Osteoblast (primary cell): ENCODE results near the gene TGM3. TPM values are rescaled to one million over a fixed set of nuclear protein-coding genes. Genes with fewer than 3 reads are reported as not detected.

ENCODE experiments used
- DNase-seq: peaks from one replicate; pipeline ENCODE4 v3.0.0; 2011; ENCODE audit warnings: low spot score, mixed read lengths; ENCODE audit not compliant: insufficient read length; ENCODE audit errors: missing footprints
- H2AFZ ChIP-seq: 2 replicates; pipeline ENCODE4 v1.6.0; 2011; ENCODE audit warnings: mild to moderate bottlenecking, low read length
- H3K27ac ChIP-seq: 2 replicates; pipeline ENCODE4 v1.5.1; 2011; ENCODE audit warnings: mild to moderate bottlenecking, low read depth, low read length, moderate library complexity
- H3K27me3 ChIP-seq: 2 replicates; pipeline ENCODE4 v1.6.0; 2012; ENCODE audit warnings: mild to moderate bottlenecking, control low read depth, inconsistent platforms, low read length, moderate library complexity; ENCODE audit not compliant: insufficient read depth
- H3K36me3 ChIP-seq: 2 replicates; pipeline ENCODE4 v1.5.1; 2011; ENCODE audit warnings: mild to moderate bottlenecking, low read length, control low read depth, moderate library complexity; ENCODE audit not compliant: insufficient read depth
- H3K4me1 ChIP-seq: 2 replicates; pipeline ENCODE4 v1.5.1; 2011; ENCODE audit warnings: mild to moderate bottlenecking, low read length, control low read depth, moderate library complexity; ENCODE audit not compliant: insufficient read depth
- H3K4me2 ChIP-seq: 2 replicates; pipeline ENCODE4 v1.6.0; 2011; ENCODE audit warnings: mild to moderate bottlenecking, low read length; ENCODE audit not compliant: insufficient read depth
- H3K4me3 ChIP-seq: fragments of 200-600 bp; sonication (generic); 3 replicates; pipeline ENCODE4 v1.5.1; 2012; ENCODE audit warnings: mild to moderate bottlenecking, low read length, inconsistent platforms; ENCODE audit not compliant: insufficient read depth
- H3K79me2 ChIP-seq: 2 replicates; pipeline ENCODE4 v1.6.0; 2012; ENCODE audit warnings: mild to moderate bottlenecking, low read length, control low read depth, inconsistent platforms; ENCODE audit not compliant: insufficient read depth
- H3K9me3 ChIP-seq: 2 replicates; pipeline ENCODE4 v1.5.1; 2011; ENCODE audit warnings: low read depth, low read length, control low read depth
- H4K20me1 ChIP-seq: 2 replicates; pipeline ENCODE4 v1.6.0; 2012; ENCODE audit warnings: mild to moderate bottlenecking, low read length, control low read depth; ENCODE audit not compliant: insufficient read depth
- CTCF ChIP-seq: IDR thresholded peaks from 2 replicates; pipeline ENCODE4 v1.5.1; 2011; ENCODE audit warnings: mild to moderate bottlenecking, low read depth, low read length, moderate library complexity; ENCODE audit errors: extremely low read depth
- total RNA-seq: library from RNA; depleted of rRNA; stranded (reverse); fragments of >200 nt; gene quantifications from 2 replicates; pipeline ENCODE4 v1.2.3, GENCODE V29; 2012

TGM3 gene
- total RNA-seq, 1 donor, result not detected

GRCh38 chr20:2330090-2330695, 34.4 kb downstream of the TGM3 start:
- no peaks in the 10 kb centered on the region for H3K9me3 ChIP-seq
- no peak overlapping the region for H3K4me3 ChIP-seq
- no peak overlapping the region for H2AFZ ChIP-seq
- H3K36me3 ChIP-seq, result no peaks in the 10 kb centered on the region
- no peak overlapping the region for H3K4me2 ChIP-seq
- H3K4me1 ChIP-seq, result no peaks in the 10 kb centered on the region
- no peak for TF ChIP-seq CTCF
- H3K79me2 ChIP-seq, result no peaks in the 10 kb centered on the region
- H3K27me3 ChIP-seq, result peaks cover 32% of the 10 kb centered on the region
- no peak overlapping the region for H3K27ac ChIP-seq
- no peaks in the 10 kb centered on the region for H4K20me1 ChIP-seq
- no peak for DNase-seq

- H3K4me1 ChIP-seq, result no peaks in the 10 kb centered on the region
- DNase-seq, result no peak
- H3K27me3 ChIP-seq, result peaks cover 29% of the 10 kb centered on the region
- H4K20me1 ChIP-seq, result no peaks in the 10 kb centered on the region
- H3K27ac ChIP-seq, result no peak overlapping the region
- H3K36me3 ChIP-seq, result no peaks in the 10 kb centered on the region
- no peaks in the 10 kb centered on the region for H3K79me2 ChIP-seq
- no peak overlapping the region for H3K4me3 ChIP-seq
- H3K9me3 ChIP-seq, result no peaks in the 10 kb centered on the region
- no peak overlapping the region for H3K4me2 ChIP-seq
- H2AFZ ChIP-seq, result no peak overlapping the region
- TF ChIP-seq CTCF, result no peak
These were observed 35.3 kb downstream of the TGM3 start for GRCh38 chr20:2331106-2331505.

GRCh38 chr20:2331901-2332565, 36.2 kb downstream of the TGM3 start:
- Histone ChIP-seq H3K4me2 (no peak overlapping the region), H2AFZ (no peak overlapping the region), H3K79me2 (no peaks in the 10 kb centered on the region), H3K27ac (no peak overlapping the region), H3K36me3 (no peaks in the 10 kb centered on the region), H3K4me3 (no peak overlapping the region), H4K20me1 (no peaks in the 10 kb centered on the region), H3K27me3 (peaks cover 29% of the 10 kb centered on the region), H3K9me3 (no peaks in the 10 kb centered on the region), H3K4me1 (no peaks in the 10 kb centered on the region)
- no peak for TF ChIP-seq CTCF
- no peak for DNase-seq

- no peak overlapping the region for H3K4me2 ChIP-seq
- no peaks in the 10 kb centered on the region for H4K20me1 ChIP-seq
- no peak for DNase-seq
- no peaks in the 10 kb centered on the region for H3K9me3 ChIP-seq
- no peaks in the 10 kb centered on the region for H3K36me3 ChIP-seq
- H2AFZ ChIP-seq, result no peak overlapping the region
- no peaks in the 10 kb centered on the region for H3K79me2 ChIP-seq
- peaks cover 27% of the 10 kb centered on the region for H3K27me3 ChIP-seq
- no peak overlapping the region for H3K4me3 ChIP-seq
- TF ChIP-seq CTCF, result no peak
- H3K4me1 ChIP-seq, result no peaks in the 10 kb centered on the region
- H3K27ac ChIP-seq, result no peak overlapping the region
These were observed 36.9 kb downstream of the TGM3 start for GRCh38 chr20:2332711-2333110.
